GM19397 (cell line): ENCODE measurements around the gene TNKS2.

ENCODE experiments used
- ATAC-seq: cut with Tn5 transposase; IDR thresholded peaks from one replicate; pipeline ENCODE4 v1.9.1; 2021; ENCODE audit warnings: mild to moderate bottlenecking, moderate library complexity; ENCODE audit not compliant: unreplicated experiment

TNKS2 gene

DNA sequence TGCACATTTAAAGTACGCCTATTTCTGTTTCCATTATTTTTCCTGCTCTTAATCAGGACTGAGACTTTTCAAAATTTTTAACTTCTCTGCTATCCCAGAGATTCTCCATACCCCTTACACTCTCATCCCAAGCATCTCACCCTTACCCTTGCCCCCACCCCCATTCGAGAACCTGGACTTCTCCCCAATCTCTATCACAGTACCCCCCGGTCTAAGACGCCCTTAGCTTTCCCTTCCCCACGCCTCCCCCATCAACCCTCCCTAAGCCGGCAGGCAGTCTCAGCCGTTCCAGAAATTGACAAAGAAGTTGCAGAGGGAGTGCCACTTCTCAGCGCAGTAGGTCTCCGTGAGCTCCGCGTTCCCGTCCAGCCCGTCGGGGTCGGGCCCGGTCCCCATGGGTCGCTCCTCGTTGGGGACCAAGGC lies 109.7 kb downstream of the TNKS2 start:
- ATAC-seq, result no peak

DNA sequence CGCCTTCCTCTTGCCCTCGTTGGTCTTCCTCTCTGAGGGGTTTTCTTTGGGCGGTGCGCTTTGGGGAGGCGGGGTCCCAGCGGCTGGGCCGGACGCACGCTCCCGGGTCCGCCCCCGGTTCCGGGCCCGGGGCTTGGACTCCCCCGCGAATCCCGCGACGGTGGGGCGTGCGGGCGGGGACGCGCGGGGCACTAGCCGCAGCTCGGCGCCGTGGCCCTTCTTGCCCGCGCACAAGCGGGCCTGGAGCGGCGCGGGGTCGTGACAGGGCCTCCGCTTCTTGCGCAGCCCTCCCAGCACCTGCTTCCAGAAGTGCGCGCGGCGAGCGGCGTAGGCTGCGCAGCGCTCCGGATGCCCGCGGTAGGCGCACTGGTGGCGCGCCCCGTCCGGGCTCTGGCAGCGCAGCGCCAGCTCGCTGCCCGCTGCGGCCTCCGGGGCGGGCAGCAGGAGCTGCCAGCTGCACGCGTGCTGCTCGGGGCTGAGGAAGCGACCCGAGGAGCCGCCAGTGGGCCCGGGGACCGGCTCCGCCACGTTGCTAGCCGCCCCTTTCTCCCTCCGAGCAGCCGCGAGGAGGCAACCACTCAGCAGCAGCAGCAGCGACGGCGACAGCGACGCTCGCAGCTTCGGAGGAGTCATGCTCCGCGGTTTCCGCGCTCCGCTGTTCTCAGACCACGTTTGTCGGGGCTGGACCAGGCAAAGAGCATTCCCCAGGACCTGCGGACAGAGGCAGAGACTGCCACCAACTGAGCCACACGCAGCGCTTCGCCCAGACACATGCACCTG lies 110.3 kb downstream of the TNKS2 start:
- peak; percentile 89 for ATAC-seq

DNA sequence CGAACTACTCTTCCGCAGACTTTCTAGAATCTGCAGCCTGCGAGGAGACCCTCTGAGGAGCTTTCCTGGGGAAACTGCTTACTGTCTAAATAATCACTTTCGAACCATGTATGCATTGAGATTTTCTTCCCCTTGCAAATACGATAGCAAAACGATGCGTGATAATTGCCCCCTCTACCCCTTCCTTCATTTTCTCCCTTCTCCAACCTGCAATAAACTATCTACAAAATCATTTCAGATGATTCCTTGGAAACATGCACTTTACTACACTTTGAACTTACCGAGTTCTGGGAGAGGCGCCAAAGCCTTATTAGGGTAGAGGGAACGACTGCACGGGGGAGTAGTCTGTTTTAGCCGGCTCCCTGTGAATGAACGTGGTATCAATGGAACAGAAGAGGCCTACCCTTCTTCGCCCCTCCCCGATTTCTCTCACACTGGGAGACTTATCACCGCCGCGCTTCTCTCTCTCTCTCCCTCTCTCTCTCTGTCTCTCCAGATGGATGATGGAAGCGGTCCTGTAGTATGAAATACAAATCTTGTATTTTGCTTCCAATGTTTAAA lies 111.0 kb downstream of the TNKS2 start, which contains the start of gene FGFBP3:
Gene FGFBP3, minus strand, starts transcription at position 370 of the 561 bp plus-strand sequence. CDS start 517 bp downstream, outside the sequence.
- no peak for ATAC-seq

DNA sequence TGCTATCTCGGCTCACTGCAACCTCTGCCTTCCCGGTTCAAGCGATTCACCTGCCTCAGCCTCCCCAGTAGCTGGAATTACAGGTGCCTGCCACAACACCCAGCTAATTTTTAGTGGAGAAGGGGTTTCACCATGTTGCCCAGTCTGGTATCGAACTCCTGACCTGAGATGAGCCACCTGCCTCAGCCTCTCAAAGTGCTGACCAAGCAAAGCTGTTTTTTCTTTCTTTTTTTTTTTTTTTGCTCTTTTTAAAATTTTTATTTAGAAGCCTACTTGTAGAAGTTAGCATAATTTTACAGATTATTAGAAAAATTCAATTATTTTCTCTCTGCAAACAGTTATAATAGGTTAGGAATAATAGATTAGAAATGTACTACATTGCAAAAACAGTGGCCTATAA lies 112.2 kb downstream of the TNKS2 start:
- no peak for ATAC-seq
